NCI-H526 (cell line): ENCODE results near the gene POLE3.
"Not testable (repeated sequence)": the region's sequence is repeated elsewhere in the genome, so short reads cannot be mapped to it uniquely, and the experiment has no call there.

Experiments
- DNase-seq, 2 experiments: peaks; one replicate each; lab custom pipeline; 2025; lab: John Stamatoyannopoulos, UW

Gene POLE3

DNA sequence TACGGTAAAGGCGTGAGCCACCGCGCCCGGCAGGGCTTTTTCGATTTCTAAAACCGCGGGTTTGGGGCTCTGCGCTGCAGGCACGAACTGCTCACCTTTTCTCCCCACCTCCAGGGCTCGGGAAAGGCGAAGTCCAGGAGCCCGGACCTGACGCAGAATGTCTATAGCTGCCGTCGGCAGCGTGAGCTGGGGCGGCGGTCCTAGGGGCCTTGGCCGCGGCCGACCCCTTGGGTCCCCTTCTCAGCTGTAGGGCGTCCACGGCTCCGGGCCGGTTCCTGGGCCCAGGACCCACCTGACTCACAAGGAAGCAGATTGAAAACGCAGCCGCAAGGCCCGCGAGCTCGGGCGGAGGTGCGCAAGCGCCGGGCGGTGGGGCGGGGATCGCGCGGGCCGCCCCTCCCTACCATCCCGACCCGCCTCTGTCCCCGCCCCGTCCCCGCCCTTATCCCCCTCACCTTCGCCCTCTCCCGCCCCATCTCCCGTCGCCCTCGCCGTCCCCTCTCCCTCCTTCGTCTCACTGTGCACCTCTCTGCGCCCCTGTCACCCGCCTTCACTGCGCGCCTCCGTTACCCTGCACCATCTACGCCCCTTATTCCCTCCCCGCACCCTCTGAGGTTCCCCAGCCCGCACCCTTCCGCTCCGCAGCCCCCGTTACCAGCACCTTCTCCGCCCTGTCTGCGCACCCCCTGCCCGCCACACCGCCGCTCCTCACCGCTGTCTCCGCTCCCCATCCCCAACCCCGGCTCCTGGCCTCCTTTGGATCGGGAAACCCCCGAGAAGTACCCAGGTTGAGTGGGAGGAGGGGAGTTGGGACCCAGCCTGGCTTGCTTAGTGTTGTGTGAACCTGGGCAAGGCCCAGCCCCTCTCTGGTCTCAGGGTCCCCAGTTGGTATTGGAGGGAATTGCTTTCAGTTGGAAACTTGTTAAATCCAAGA lies 33.6 kb downstream of the POLE3 start, which contains the start of gene HDHD3:
Gene HDHD3, minus strand, starts transcription at position 353 of the 934 bp plus-strand sequence. CDS start 2,632 bp downstream, outside the sequence.
- DNase-seq: peak; percentile 8 to 82

DNA sequence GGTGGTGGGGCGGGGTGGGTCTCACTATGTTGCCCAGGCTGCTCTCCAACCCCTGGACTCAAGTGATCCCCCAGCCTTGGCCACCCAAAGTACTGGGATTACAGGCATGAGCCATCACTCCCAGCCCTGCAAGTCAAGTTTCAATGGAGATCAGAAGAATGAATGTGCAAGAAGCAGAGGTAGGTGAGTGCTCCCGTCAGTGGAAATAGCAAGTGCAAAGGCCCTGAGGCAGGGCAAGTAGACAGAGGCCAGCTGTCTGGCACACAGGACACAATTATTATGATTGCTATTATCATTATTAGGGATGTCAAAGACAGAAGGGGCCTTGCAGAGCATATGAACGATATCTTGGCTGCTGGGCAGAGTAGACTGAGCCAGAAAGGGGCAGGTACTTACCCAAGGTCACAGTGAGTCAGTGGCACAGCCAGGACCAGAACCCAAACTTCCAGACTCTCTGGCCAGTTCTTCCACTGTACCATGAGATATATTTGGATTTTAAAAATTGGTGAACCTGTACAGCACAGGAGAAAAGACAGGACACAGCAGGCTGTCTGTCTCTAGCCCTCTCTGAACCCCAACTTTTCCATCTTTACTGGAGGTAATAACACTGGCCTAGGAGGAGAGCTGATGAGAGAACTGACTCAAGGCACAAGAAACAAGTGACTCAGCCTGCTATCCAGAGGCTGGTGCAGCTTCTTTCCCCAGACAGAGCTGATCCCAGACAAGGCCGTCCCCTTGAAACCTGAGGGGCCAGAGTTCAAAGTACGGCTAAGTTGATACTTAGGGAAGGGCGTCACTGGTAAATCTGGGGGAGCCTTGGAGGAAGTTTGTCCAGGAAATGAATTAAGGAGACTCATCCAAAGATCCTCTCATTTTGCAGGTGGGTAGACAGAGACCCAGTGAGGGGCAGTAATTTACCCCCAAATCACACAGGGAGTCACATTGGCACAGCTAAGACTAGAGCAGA lies 35.1 kb downstream of the POLE3 start:
- DNase-seq: no peak

DNA sequence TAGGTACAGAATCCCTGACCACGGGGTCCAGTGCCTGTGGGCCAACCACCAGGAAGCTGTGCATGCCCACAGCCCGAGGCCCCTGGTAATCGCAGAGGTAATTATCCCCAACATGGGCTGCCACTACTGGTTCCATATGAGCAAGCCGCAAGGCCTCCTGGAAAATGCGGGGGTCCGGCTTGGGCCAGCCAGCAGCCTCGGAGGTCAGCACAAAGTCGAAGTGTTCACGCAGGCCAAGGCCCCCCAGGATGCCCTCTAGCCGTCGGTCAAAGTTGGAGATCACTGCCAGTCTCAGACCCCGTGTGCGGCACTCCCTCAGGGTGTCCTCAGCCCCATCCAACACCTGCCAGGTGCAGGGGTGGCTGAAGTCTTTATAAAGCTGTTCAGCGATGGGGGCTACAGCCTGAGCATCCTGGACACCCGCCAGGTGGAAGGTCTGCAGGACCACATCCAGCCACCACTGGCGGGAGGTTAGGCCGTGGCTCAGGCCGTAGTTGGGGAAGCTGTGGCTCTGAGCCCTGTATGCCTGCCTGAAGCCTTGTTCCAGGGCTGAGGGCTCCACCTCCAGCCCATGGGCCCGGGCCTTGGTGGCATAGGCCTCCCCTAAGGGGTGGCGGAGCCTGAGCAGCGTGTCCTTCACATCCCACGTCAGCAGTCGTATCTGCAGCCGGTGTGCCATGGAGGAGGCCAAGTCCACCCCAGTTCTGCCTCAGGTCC lies 36.6 kb downstream of the POLE3 start:
- DNase-seq: no peak

DNA sequence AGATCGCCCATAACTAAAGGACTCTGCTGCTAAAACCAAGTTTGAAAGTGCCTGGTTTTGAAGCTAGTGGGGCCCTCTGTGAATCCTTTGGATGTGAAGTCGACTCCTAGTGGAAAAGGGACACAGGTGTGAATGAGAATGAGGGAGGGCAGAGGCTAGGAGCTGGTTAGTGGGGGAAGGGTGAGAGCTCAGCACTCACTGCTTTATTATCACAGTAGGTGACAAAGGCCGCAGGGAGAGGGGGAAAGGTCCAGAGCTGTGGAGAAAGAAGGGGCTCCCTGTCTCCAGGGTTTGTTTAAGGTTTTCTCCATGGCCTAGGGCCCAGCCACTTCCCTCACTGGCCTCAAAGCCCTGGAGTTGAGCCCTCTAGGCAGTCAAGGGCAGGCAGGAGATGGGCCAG lies 37.2 kb downstream of the POLE3 start:
- DNase-seq: no peak

DNA sequence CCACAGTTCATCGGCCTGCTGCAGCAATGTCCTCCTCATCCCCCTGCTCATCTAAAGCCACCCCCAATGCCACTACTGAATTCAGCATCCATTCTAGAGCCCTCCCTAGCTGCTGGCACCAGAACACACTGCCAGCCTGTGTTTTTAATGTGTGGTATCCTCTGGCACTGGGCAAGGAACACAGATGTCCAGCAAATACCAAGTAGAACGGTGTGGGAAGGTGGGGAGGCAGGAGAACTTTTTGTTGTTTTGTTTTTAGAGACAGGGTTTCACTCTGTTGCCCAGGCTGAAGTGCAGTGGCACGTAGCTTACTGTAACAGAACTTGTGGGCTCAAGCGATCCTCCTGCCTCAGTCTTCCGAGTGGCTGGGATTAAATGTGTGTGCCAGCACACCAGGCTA lies 38.4 kb downstream of the POLE3 start:
- DNase-seq: no peak

DNA sequence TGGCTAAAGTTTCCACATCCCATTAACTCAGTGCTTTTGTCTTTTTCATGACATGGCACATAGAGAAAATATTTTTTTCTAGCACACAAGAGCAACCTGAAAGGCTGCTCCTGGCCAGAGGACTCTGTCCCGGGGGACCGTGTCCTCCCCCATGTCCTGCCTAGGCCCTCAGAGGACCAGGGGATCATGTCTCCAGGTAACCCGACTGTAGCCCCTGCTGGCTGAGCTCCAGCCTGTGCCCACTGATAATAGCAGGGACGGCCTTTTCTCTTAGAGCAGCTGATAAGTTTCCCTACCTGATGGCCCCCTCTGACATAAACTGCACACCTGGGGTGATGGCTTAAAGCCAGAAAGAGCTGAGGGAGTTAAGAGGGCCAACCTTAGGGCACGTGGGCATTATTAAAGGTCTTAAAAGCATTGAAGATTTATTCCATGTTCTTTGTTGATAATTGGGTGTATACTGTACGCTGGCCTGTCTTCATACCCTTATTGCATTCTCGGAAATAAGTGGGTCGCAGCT lies 39.6 kb downstream of the POLE3 start:
- no peak for DNase-seq

DNA sequence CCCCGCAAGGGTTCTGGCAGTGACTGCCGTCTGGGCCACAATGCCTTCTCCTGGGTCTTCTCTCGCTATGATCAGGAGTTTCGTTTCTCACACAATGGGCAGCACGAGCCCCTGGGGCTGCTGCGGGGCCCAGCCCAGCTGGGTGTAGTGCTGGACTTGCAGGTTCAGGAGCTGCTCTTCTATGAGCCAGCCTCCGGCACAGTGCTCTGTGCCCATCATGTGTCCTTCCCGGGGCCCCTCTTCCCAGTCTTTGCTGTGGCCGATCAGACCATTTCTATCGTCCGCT lies 40.7 kb downstream of the POLE3 start:
- DNase-seq: no peak

DNA sequence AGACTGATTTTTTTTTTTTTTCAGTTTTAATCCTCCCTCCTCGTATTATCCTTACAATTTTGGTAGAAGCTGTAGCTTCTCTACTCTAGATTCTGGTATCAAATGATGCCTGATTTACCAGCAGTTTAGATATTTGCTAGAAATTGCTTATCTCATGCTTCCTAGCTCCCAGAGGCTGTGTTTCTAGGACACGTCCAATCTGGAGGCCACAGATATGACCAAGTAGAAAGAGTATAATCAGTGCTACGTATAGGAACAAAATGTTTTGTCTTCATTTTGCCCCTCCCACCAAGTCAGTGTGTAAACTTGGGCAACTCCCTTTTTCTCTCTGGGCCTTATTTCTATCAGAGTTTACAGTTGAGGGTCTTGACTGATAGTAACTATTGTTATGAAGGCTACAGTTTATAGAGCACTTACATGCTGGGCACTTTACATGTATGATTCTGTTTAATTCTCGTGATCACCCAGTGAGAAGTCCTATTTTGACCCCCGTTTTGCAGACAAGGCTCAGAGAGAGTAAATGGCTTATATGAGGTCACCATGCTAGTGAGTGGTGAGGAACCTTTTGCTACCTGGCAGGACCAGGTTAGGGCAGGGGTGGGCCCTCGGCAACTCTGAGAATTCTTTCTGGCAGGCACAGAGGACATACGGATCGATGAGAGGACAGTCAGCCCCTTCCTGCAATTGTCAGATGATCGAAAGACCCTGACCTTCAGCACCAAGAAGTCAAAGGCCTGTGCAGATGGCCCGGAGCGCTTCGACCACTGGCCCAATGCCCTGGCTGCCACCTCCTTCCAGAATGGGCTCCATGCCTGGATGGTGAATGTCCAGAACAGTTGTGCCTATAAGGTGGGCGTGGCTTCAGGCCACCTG lies 41.3 kb downstream of the POLE3 start:
- DNase-seq: no peak

DNA sequence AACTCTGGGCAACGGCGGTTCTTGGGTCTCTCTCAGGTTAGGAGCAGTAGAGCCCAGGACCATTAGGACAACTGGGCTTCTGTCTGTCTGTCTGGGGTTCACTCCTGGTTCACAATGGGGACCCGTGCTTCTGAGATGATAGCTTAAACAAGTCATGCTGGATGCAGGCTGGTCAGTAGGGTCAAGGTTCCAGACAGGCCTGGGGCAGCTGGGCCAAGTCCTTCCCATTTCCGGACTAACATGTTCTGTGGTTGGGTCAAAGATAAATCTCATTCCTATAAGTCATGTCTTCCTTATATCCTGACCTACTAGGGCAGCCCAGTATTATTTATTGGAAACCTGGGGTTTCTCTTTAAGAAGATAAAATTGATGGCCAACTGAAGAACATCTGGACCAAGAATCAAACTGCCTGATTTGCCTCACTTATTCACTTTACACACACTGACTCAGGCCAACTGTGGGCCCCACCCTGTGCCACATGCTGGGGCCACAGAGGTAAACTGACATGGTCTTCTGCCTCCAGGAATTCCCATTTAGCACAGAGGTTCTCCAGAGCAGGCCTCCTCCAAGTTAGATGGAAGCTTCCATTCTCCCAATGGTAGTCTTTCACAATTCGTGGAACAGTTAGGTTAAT lies 42.0 kb downstream of the POLE3 start:
- no peak for DNase-seq

DNA sequence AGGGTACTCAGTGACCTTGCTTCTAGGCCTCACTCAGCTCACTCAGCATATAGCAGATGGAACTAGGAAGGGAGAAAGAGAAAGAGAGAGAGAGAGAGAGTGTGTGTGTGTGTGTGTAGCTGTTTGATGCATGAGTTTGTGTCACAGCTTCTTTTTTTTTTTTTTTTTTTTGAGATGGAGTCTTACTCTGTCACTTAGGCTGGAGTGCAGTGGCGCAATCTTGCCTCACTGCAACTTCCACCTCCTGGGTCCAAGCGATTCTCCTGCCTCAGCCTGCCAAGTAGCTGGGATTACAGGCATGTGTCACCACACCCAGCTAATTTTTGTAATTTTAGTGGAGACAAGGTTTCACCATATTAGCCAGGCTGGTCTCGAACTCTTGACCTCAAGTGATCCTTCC lies 44.8 kb downstream of the POLE3 start:
- DNase-seq: not testable (repeated sequence)

DNA sequence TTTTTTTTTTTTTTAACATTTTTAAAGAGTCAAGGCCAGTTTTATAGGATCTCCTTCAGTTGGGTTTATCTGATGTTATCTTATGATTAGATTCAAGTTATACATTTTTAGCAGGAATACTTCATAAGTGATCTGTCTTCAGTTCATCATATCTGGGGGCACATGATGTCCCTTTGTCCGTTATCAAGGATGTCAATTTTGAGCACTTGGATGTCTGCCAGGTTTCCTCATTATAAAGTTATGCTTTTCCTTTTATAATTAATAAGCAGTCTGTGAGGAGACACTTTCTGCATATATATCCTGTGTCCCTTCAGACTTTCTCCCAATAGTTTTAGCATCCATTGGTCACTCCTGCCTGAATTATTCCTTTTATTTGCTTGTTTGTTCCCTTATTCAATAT lies 45.5 kb downstream of the POLE3 start:
- no peak for DNase-seq

DNA sequence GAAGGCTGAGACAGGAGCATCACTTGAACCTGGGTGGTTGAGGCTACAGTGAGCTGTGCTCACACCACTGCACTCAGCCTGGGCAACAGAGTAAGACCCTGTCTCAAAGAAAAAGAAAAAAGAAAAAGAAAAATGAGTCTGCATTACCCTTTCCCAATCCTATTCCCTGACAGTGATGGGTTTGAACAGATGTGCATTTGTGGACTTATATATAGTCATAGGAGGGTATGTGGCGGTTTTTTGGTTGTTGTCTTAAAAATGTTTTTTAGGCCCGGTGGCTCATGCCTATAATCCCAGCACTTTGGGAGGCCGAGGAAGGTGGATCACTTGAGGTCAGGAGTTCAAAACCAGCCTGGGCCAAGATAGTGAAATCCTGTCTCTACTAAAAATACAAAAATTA lies 47.1 kb downstream of the POLE3 start:
- no peak for DNase-seq

DNA sequence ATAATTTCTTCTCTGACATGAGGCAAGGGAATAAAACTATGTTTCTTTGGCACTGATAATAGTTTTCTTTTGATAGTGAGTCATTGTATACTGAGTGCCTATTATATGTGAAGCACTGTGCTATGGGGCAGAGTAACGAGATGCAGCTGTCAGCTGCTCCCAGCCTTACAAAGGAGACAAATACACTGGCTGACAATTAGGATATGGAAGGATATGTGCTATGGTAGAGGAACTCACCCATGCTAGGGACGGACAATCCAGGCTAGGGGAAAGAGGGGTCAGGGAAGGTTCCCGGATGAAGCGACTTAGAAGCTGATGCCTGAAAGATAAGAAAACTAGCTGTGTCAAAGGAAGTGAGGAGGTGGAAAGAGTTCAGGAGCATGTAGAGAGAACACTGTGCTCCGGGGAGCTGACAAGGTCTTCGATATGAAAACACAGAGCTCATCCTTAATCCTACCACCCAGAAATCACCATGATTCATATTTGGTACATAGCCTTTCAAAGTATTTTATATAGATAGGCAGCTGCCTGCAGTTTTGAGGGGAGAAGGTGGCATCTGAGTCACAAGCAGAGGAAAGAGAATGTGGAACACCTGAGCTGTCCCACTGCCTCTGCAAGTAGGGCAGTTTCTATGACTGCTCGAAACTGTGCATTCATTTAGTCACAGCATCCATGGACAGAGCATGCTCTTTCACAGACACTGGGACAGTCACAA lies 49.0 kb downstream of the POLE3 start:
- DNase-seq: no peak

DNA sequence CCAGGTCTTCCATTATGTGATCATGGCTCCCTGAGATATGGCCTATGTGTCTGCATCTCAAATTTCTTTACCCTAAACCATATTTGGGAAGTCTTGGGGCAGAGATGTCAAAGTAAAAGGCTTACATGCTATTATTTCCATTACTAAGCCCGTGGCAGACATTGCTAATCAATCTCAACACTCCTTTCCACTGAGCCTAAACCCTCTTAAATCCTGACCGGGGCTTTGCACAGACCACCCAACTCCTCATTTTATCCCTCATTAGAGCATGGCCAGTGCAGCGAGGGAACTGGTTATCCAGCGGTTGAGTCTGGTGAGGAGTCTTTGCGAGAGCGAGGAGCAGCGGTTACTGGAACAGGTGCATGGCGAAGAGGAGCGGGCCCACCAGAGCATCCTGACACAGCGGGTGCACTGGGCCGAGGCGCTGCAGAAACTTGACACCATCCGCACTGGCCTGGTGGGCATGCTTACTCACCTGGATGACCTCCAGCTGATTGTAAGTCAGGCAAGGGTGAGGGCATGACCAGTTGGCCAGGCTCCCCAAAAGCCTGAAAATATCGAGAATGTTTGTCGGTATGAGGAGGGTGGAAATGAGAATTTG lies 50.1 kb downstream of the POLE3 start:
- no peak for DNase-seq

DNA sequence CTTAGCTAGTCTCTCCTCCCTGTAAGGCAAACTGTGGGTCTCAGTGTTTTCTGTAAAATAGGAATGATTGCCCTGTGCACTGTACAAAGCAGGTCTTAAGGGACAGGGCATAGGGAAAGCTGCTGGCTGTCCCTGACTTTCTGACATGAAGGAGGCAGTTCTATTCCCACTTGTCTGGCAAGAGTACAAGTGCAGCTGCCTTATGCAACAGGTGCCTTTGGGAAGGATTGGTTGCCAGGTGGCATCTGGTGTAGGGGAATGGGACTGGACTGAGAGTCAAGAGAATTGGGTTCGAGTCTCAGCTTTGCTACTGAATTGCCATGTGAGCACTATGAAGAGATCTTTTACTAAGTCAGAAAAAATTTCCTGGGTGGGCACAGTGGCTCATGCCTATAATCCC lies 51.1 kb downstream of the POLE3 start:
- DNase-seq: no peak
